HCT116 (cell line): Measurements from ENCODE around the gene KIF1A. TPM values are rescaled to one million over a fixed set of nuclear protein-coding genes. Genes with fewer than 3 reads are reported as not detected.

Source experiments
- ATAC-seq: fragments of 200-7000 bp; cut with Tn5 transposase; 2 replicates; pipeline ENCODE4 v1.9.1; 2020; ENCODE audit warnings: mild to moderate bottlenecking, moderate library complexity
- BruUV-seq: library from RNA; stranded (reverse); fragments of 400-500 nt; replicated peaks from 2 replicates; lab custom pipeline; 2021; lab: Mats Ljungman, UMichigan
- CTCF ChIA-PET: fragments of 300-600 bp; sonication (Branson Sonifier 250); formaldehyde crosslinking; loops from one replicate; lab custom pipeline; 2021; ENCODE audit warnings: antibody characterized with exemption; lab: Charles Lee
- POLR2A ChIA-PET: fragments of 300-600, 350-600 bp; sonication (Branson Sonifier 250); formaldehyde crosslinking; loops from one replicate; lab custom pipeline; 2021; ENCODE audit warnings: antibody characterized with exemption; lab: Charles Lee
- RAD21 ChIA-PET, 2 experiments: fragments of 300-600 bp; sonication (Branson Sonifier 250); formaldehyde crosslinking; loops; one replicate each; lab custom pipeline; 2023; ENCODE audit warnings: low total read pairs in 2 of 2; ENCODE audit not compliant: uncharacterized antibody in 2 of 2, unreplicated experiment in 2 of 2, low non-redundant PET in 1 of 2; lab: Charles Lee
- DNase-seq: peaks from one replicate; pipeline ENCODE4 v3.0.0-alpha.2; 2010; ENCODE audit warnings: low read depth, low spot score
- H2AFZ ChIP-seq: fragments of 200-600 bp; shearing (Covaris generic), sonication (generic); 2 replicates; pipeline ENCODE4 v1.6.1; 2017; ENCODE audit warnings: low read depth, mixed run types, mixed read lengths, antibody characterized with exemption, low read length; ENCODE audit not compliant: poor library complexity, severe bottlenecking
- H3K27ac ChIP-seq: 2 replicates; pipeline ENCODE4 v1.5.1; 2012; ENCODE audit warnings: low read depth, low read length
- H3K27me3 ChIP-seq: fragments of 200-600 bp; sonication (generic); 2 replicates; pipeline ENCODE4 v1.6.1; 2016; ENCODE audit warnings: mixed run types, low read length, mixed read lengths; ENCODE audit not compliant: insufficient read depth
- H3K36me3 ChIP-seq, 2 experiments: fragments of 200-500 bp in 1 of 2; fragments of 200-600 bp in 1 of 2; sonication (Bioruptor generic) in 1 of 2; sonication (generic) in 1 of 2; 2 replicates each; pipeline versions ENCODE4 v1.5.1 to v1.6.1; 2014 to 2016; ENCODE audit warnings: low read length in 2 of 2, inconsistent platforms in 1 of 2, mixed read lengths in 1 of 2, mixed run types in 1 of 2; ENCODE audit not compliant: insufficient read depth in 2 of 2, control insufficient read depth in 1 of 2
- H3K4me1 ChIP-seq, 2 experiments: fragments of 200-600 bp in 1 of 2; sonication (generic) in 1 of 2; 2 replicates each; pipeline versions ENCODE4 v1.5.1 to v1.6.1; 2012 to 2017; ENCODE audit warnings: low read length in 2 of 2, inconsistent platforms in 1 of 2, mild to moderate bottlenecking in 1 of 2, mixed read lengths in 1 of 2, mixed run types in 1 of 2, moderate library complexity in 1 of 2; ENCODE audit not compliant: insufficient read depth in 2 of 2, control insufficient read depth in 1 of 2
- H3K4me2 ChIP-seq: fragments of 200-600 bp; sonication (generic); 2 replicates; pipeline ENCODE4 v1.6.1; 2017; ENCODE audit warnings: mixed run types, low read length, mixed read lengths
- H3K4me3 ChIP-seq, 2 experiments: fragments of 200-600 bp in 1 of 2; sonication (generic) in 1 of 2; replicated peaks in 1 of 2; 2 replicates each; pipeline ENCODE4 v1.5.1; 2011 to 2016; ENCODE audit warnings: low read length in 2 of 2, control low read depth in 1 of 2, low read depth in 1 of 2, mild to moderate bottlenecking in 1 of 2, mixed read lengths in 1 of 2, mixed run types in 1 of 2
- H3K79me2 ChIP-seq: fragments of 200-600 bp; sonication (generic); 2 replicates; pipeline ENCODE4 v1.6.1; 2017; ENCODE audit warnings: mild to moderate bottlenecking, mixed run types, low read length, moderate library complexity, mixed read lengths; ENCODE audit not compliant: insufficient read depth
- H3K9ac ChIP-seq: fragments of 200-600 bp; sonication (generic); 2 replicates; pipeline ENCODE4 v1.6.1; 2016; ENCODE audit warnings: low read length, mixed read lengths
- H3K9me2 ChIP-seq: fragments of 200-600 bp; sonication (generic), shearing (Covaris generic); 2 replicates; pipeline ENCODE4 v1.6.1; 2017; ENCODE audit warnings: mixed run types, mild to moderate bottlenecking, moderate library complexity; ENCODE audit not compliant: insufficient read depth
- H3K9me3 ChIP-seq, 2 experiments: fragments of 200-500 bp in 1 of 2; fragments of 200-600 bp in 1 of 2; sonication (Bioruptor generic) in 1 of 2; sonication (generic) in 1 of 2; 2 replicates each; pipeline ENCODE4 v1.6.1; 2014 to 2017; ENCODE audit warnings: low read length in 2 of 2, mixed read lengths in 2 of 2, inconsistent platforms in 1 of 2, low read depth in 1 of 2, mild to moderate bottlenecking in 1 of 2, mixed run types in 1 of 2, moderate library complexity in 1 of 2; ENCODE audit not compliant: control insufficient read depth in 1 of 2, insufficient read depth in 1 of 2
- H4K20me1 ChIP-seq: fragments of 200-600 bp; sonication (generic), shearing (Covaris generic); 2 replicates; pipeline ENCODE4 v1.6.1; 2017; ENCODE audit warnings: mixed run types, mild to moderate bottlenecking, moderate library complexity; ENCODE audit not compliant: insufficient read depth
- CEBPB ChIP-seq: IDR thresholded peaks from 2 replicates; pipeline ENCODE4 v1.6.1; 2012; ENCODE audit warnings: low read depth
- ELF1 ChIP-seq: IDR thresholded peaks from 2 replicates; pipeline ENCODE4 v1.6.1; 2012; ENCODE audit warnings: low read depth, borderline replicate concordance
- EZH2phosphoT487 ChIP-seq: fragments of 200-600 bp; IDR thresholded peaks from 2 replicates; pipeline ENCODE4 v1.6.1; 2018; ENCODE audit warnings: antibody characterized with exemption, borderline replicate concordance
- FOSL1 ChIP-seq: IDR thresholded peaks from 2 replicates; pipeline ENCODE4 v1.6.1; 2012; ENCODE audit warnings: low read depth
- POLR2A ChIP-seq: IDR thresholded peaks from 2 replicates; pipeline ENCODE4 v1.7.0; 2011; ENCODE audit warnings: borderline replicate concordance; ENCODE audit not compliant: insufficient read depth, insufficient read length; ENCODE audit errors: extremely low read depth
- POLR2AphosphoS5 ChIP-seq: IDR thresholded peaks from 2 replicates; pipeline ENCODE4 v1.6.1; 2011; ENCODE audit warnings: mild to moderate bottlenecking, low read depth, low read length, moderate library complexity
- RAD21 ChIP-seq: IDR thresholded peaks from 2 replicates; pipeline ENCODE4 v1.6.1; 2012; ENCODE audit warnings: low read depth, mild to moderate bottlenecking
- SRF ChIP-seq: IDR thresholded peaks from 2 replicates; pipeline ENCODE4 v1.6.1; 2012; ENCODE audit warnings: low read depth
- YY1 ChIP-seq: IDR thresholded peaks from 2 replicates; pipeline ENCODE4 v1.6.1; 2011; ENCODE audit warnings: low read length, low read depth, moderate library complexity, mild to moderate bottlenecking; ENCODE audit not compliant: insufficient replicate concordance; ENCODE audit errors: extremely low read depth
- ZNF274 ChIP-seq: fragments of 200-500 bp; sonication (Bioruptor generic); IDR thresholded peaks from 2 replicates; pipeline ENCODE4 v1.6.1; 2014; ENCODE audit warnings: mild to moderate bottlenecking, low read depth, low read length, inconsistent platforms
- intact Hi-C: fragments of 100-400 bp; cut with micrococcal nuclease; formaldehyde crosslinking; loops from 2 replicates; pipeline ENCODE4 v1.10.0; 2022
- total RNA-seq: library from RNA; stranded (reverse); gene quantifications from one replicate; pipeline ENCODE4 v1.2.1, GENCODE V29; 2021; ENCODE audit not compliant: unreplicated experiment
- TF ChIP-seq, protein P1 (sequence below): IDR thresholded peaks from 2 replicates; pipeline ENCODE4 v1.6.1; 2012
- TF ChIP-seq, protein P2 (sequence below): IDR thresholded peaks from 2 replicates; pipeline ENCODE4 v1.6.1; 2012
- TF ChIP-seq, protein P3 (sequence below), 3 experiments: fragments of 200-600 bp in 1 of 3; sonication (generic) in 1 of 3; IDR thresholded peaks in 2 of 3; conservative IDR thresholded peaks in 1 of 3; 2 replicates each; pipeline ENCODE4 v1.5.1; 2012 to 2017; ENCODE audit warnings: low read depth in 2 of 3, low read length in 2 of 3, antibody characterized with exemption in 1 of 3, borderline replicate concordance in 1 of 3, control low read depth in 1 of 3, mild to moderate bottlenecking in 1 of 3, mixed read lengths in 1 of 3, mixed run types in 1 of 3, moderate library complexity in 1 of 3; ENCODE audit not compliant: insufficient read depth in 1 of 3

The KIF1A gene
- total RNA-seq, 1 experiment from 2014 or later = 0.27 TPM

DNA sequence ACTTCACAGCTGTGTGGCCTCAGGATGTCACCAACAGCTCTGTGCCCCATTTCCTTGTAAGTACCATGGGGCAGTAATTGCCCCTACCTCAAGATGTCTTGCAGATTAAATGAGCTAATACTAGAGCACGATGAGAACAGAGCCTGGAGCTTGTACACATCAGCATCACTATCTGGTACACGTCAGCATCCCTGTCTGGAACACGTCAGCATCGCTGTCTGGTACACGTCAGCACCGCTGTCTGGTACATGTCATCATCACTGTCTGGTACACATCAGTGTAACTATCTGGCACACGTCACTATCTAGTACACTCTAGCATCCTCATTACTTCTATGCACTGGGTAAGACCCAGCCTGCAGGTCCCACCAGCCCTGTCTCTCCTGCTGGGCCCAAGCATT, 91.2 kb downstream of the KIF1A start:
- no peak for DNase-seq
- no peaks in the 10 kb centered on the region for H3K27me3 ChIP-seq
- no peak overlapping the region for H3K4me3 ChIP-seq
- no peaks in the 10 kb centered on the region for H3K36me3 ChIP-seq
- H3K27ac ChIP-seq = no peak overlapping the region
- no peak overlapping the region for H3K4me2 ChIP-seq
- ChIA-PET POLR2A (no interaction called here), CTCF (no interaction called here), RAD21 (no interaction called here)
- H3K9me3 ChIP-seq = no peaks in the 10 kb centered on the region
- H2AFZ ChIP-seq = no peak overlapping the region
- peaks cover 0 to 11% of the 10 kb centered on the region in 2 experiments; a peak in 2 of 4 replicates for H3K4me1 ChIP-seq
- intact Hi-C loops = no loop called here
- H4K20me1 ChIP-seq = no peaks in the 10 kb centered on the region
- H3K79me2 ChIP-seq = no peaks in the 10 kb centered on the region
- TF ChIP-seq YY1 (no peak), ZNF274 (no peak), RAD21 (no peak), SRF (no peak), POLR2AphosphoS5 (no peak), CEBPB (no peak), ELF1 (no peak), FOSL1 (no peak), POLR2A (no peak), EZH2phosphoT487 (no peak)
- TF ChIP-seq, protein P1, sequence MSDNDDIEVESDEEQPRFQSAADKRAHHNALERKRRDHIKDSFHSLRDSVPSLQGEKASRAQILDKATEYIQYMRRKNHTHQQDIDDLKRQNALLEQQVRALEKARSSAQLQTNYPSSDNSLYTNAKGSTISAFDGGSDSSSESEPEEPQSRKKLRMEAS = no peak
- TF ChIP-seq, protein P2, sequence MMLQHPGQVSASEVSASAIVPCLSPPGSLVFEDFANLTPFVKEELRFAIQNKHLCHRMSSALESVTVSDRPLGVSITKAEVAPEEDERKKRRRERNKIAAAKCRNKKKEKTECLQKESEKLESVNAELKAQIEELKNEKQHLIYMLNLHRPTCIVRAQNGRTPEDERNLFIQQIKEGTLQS = no peak
- TF ChIP-seq, protein P3, sequence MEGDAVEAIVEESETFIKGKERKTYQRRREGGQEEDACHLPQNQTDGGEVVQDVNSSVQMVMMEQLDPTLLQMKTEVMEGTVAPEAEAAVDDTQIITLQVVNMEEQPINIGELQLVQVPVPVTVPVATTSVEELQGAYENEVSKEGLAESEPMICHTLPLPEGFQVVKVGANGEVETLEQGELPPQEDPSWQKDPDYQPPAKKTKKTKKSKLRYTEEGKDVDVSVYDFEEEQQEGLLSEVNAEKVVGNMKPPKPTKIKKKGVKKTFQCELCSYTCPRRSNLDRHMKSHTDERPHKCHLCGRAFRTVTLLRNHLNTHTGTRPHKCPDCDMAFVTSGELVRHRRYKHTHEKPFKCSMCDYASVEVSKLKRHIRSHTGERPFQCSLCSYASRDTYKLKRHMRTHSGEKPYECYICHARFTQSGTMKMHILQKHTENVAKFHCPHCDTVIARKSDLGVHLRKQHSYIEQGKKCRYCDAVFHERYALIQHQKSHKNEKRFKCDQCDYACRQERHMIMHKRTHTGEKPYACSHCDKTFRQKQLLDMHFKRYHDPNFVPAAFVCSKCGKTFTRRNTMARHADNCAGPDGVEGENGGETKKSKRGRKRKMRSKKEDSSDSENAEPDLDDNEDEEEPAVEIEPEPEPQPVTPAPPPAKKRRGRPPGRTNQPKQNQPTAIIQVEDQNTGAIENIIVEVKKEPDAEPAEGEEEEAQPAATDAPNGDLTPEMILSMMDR (IDR thresholded peaks at IDR 0.05 in 2 of 3, conservative IDR thresholded peaks at IDR 0.05 in 1 of 3; ENCODE audit: borderline replicate concordance in 1 of 3, insufficient read depth in 1 of 3, low read depth in 2 of 3, low read length in 2 of 3) = no peak
- no peaks in the 10 kb centered on the region for H3K9me2 ChIP-seq
- no peak overlapping the region for H3K9ac ChIP-seq
- BruUV-seq = no TSS peak
- ATAC-seq = no peak
